ENCODE data around the gene ACP5.

DNA sequence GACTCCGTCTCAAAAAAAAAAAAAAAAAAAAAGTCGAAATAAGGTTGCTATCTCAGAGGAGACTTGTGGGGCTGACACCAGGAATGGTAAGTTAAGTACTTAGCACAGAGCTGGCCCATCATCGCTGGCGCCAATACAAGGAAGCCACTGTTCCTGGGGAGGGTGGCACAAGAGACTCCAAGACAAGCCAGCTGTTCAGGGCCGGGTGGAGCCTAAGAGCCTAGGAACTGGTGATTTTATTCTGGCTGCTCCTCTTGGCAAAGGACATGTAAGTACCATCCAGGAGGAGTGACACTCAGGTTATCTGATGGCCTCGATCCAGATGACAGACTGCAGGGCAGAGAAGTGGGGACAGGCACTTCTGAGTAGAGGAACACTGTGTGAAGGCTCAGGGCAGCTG, 22.2 kb downstream of the ACP5 start:
- TF ChIP-seq, protein P1, sequence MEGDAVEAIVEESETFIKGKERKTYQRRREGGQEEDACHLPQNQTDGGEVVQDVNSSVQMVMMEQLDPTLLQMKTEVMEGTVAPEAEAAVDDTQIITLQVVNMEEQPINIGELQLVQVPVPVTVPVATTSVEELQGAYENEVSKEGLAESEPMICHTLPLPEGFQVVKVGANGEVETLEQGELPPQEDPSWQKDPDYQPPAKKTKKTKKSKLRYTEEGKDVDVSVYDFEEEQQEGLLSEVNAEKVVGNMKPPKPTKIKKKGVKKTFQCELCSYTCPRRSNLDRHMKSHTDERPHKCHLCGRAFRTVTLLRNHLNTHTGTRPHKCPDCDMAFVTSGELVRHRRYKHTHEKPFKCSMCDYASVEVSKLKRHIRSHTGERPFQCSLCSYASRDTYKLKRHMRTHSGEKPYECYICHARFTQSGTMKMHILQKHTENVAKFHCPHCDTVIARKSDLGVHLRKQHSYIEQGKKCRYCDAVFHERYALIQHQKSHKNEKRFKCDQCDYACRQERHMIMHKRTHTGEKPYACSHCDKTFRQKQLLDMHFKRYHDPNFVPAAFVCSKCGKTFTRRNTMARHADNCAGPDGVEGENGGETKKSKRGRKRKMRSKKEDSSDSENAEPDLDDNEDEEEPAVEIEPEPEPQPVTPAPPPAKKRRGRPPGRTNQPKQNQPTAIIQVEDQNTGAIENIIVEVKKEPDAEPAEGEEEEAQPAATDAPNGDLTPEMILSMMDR (conservative IDR thresholded peaks at IDR 0.05): no peak
- no peak for TF ChIP-seq ZFX (IDR thresholded peaks at IDR 0.05)

Measured in C4-2B (cell line).